Left lobe of liver (tissue), 2 donors: ENCODE results near the gene ZBED4. TPM values are rescaled to one million over a fixed set of nuclear protein-coding genes. Genes with fewer than 3 reads are reported as not detected.
"Not testable (repeated sequence)": the region's sequence is repeated elsewhere in the genome, so short reads cannot be mapped to it uniquely, and the experiment has no call there.

ENCODE experiments used
- ATAC-seq: fragments of 200-7000 bp; cut with Tn5 transposase; one replicate; pipeline ENCODE4 v1.9.1; 2020; ENCODE audit warnings: mild to moderate bottlenecking, moderate library complexity
- DNase-seq: peaks from one replicate; pipeline ENCODE4 v3.0.0-alpha.2; 2020; ENCODE audit warnings: low spot score
- total RNA-seq: library from RNA; stranded (reverse); gene quantifications from one replicate; pipeline ENCODE4 v1.2.1, GENCODE V29; 2021
- donor health status: DM: no; HTN: no; CAD: no; lungs with moderate emphysema.
- donor health status: DM: no; HTN: yes; CAD: no.

ZBED4 gene, protein sequence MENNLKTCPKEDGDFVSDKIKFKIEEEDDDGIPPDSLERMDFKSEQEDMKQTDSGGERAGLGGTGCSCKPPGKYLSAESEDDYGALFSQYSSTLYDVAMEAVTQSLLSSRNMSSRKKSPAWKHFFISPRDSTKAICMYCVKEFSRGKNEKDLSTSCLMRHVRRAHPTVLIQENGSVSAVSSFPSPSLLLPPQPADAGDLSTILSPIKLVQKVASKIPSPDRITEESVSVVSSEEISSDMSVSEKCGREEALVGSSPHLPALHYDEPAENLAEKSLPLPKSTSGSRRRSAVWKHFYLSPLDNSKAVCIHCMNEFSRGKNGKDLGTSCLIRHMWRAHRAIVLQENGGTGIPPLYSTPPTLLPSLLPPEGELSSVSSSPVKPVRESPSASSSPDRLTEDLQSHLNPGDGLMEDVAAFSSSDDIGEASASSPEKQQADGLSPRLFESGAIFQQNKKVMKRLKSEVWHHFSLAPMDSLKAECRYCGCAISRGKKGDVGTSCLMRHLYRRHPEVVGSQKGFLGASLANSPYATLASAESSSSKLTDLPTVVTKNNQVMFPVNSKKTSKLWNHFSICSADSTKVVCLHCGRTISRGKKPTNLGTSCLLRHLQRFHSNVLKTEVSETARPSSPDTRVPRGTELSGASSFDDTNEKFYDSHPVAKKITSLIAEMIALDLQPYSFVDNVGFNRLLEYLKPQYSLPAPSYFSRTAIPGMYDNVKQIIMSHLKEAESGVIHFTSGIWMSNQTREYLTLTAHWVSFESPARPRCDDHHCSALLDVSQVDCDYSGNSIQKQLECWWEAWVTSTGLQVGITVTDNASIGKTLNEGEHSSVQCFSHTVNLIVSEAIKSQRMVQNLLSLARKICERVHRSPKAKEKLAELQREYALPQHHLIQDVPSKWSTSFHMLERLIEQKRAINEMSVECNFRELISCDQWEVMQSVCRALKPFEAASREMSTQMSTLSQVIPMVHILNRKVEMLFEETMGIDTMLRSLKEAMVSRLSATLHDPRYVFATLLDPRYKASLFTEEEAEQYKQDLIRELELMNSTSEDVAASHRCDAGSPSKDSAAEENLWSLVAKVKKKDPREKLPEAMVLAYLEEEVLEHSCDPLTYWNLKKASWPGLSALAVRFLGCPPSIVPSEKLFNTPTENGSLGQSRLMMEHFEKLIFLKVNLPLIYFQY
- total RNA-seq, result 4.7 TPM

DNA sequence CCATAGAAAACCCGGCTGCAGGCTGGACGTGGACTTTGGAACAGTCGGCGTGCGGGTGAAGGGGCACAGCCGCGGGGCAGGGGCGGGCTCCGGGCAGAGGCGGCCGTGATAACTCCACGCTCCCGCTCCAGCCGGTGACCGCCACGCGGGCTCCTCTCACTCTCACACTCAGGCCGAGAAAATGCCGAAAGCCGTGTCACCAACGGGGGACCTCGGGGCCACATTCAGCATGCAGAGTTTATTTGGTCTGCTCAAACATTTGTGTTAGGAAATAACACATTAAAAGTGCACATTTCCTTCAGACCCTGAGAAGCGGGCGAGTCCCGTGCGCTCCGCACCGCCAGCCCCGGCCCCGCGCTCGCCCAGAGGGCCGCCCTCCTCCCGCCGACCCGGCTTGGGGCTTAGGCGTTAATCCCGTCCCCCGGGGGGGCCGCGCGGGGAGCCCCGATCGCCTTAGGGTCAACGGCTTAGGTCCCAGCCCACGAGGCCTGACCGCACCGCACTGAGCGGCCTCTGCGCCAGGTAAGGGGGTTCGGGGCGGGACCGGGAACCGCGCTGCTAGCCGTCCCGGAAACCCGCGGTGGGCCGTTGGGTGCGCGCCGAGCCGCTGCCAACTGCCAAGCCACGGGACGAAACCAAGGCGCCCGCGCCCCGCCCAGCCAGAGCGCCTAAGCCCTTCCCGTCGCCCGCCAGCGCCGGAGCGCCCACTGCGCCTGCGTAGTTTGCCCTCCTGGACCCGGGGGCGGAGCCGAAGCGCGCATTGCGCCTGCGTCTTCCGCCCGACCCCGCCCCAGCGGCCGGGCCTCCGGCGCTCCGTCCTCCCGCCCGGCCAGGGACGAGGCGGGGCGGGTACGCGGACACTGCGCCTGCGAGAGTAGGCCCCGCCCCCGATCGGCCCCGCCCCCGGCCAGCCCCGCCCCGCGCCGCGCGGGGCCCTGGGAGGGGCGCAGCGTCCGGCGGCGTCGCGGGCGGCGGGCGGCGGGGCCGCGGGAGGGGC lies at the start of gene ZBED4:
TSS of gene ZBED4 (plus strand) at position 947 of the 997 bp plus-strand sequence. CDS start 29,819 bp downstream, outside the sequence.
- DNase-seq (peak; percentile 99), ATAC-seq (peak; percentile 87)

- DNase-seq, result no peak
- ATAC-seq, result no peak
Observed at GRCh38 chr22:49807129-49807528, 46.5 kb upstream of the ZBED4 start.

GRCh38 chr22:49807780-49808708 lies 45.6 kb upstream of the ZBED4 start:
- no peak for DNase-seq
- ATAC-seq, result no peak

DNA sequence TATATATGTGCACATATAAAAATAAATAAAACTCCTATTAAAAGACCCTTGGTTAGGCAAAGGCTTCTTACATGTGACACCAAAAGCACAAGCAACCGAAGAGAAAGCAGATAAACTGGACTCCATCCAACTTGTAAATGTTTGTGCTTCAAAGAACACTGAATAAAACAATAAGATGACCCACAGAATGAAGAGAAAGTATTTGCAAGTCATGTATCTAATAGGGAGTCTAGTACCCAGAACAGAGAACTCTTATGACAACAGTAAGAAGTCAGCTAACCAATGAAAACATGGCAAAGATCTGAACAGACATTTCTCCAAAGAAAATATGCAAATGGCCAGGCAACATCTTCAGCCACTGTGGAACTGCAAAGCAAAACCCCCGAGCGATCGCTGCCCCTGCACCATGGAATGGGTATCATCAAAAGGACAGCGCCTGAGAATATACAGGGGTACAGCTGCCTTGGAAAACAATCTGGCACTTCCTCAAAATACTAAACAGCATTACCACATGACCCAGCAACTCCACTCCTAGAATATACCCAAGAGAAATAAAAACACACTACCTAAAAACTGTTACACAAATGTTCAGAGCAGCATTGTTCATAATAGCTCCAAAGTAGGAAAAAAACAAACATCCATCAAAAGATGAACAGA lies 43.2 kb upstream of the ZBED4 start:
- DNase-seq, result no peak
- ATAC-seq, result no peak

DNA sequence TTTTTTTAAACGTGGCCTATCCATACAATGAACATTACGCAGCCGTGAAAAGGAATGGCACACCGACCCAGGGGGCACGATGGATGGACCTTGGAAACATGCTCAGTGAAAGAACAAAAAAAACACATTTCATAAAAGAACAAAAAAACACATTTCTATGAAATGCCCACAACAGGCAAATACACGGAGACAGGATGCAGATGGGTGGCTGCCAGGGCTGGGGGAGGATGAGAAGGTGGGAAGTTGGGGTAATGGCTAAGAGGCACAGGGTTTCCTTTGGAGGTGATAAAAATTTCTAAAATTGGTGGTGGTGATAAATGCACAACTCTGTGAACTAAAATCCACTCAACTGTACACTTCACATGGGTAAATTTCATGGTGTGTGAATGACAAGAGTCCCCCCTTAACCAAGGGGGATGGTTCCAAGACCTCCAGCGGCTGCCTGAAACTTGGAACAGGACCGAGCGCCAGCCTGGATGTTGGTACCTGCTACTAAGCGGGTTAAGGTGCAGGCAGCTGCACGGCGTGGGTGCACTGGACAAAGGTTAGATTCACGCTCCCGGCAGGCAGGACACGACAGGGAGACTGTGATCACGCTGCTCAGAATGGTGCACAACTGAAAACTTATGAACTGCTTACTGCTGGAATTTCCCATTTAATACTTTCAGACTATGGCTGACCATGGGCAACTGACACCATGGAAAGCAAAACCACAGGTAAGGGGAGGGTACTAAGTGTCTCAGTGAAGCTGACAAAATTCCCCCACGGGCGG lies 42.4 kb upstream of the ZBED4 start:
- peak; percentile 84 for DNase-seq
- peak; percentile 94 for ATAC-seq

- ATAC-seq, result peak; percentile 63
- DNase-seq, result peak; percentile 62
Observed at GRCh38 chr22:49812838-49813237, 40.8 kb upstream of the ZBED4 start.

GRCh38 chr22:49814164-49814686 lies 39.4 kb upstream of the ZBED4 start:
- no peak for DNase-seq
- no peak for ATAC-seq

DNA sequence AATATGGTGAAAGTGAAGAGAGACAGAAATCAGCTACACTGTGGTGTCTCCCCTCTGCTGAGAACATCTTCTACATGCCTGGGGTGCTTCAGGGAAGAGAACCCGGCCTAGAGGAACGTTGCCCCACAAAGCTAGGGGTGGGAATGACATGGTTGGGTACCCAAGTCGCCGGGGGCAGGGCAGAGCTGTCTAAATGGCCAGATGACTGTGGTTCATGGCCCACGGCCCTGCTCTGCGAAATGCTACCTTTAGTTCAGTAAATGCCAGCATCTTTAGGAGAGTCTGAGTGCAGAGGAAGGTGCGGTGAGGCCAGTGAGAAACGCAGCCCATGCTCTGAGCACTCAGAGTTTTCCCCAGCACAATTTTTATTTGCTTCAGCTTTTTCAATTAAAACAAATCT lies 38.8 kb upstream of the ZBED4 start:
- ATAC-seq (no peak), DNase-seq (no peak)

DNA sequence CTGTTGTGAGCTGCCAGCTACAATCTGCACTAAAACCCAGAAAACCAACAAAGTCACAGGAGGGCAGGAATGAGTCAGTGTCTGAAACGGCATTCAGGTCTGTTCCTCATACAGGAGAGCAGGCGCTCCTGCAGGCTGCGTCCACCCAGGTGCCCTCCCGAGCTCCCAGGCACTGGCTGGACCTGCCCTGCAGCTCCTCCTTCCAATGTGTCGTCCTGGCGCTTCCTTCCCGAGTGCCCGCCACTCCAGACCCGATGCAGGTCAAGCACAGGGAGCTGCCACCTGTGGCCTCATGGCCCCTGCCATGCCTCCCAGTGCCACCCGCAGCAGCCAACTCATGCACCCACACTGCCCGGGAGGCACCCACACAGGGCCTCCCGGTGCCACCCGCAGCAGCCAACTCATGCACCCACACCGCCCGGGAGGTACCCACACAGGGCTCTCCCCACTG lies 38.0 kb upstream of the ZBED4 start:
- no peak for DNase-seq

GRCh38 chr22:49817359-49817758 lies 36.3 kb upstream of the ZBED4 start:
- no peak for DNase-seq
- ATAC-seq, result no peak

More for the DNA sequence above, 38.0 kb upstream of the ZBED4 start:
- no peak for ATAC-seq

DNA sequence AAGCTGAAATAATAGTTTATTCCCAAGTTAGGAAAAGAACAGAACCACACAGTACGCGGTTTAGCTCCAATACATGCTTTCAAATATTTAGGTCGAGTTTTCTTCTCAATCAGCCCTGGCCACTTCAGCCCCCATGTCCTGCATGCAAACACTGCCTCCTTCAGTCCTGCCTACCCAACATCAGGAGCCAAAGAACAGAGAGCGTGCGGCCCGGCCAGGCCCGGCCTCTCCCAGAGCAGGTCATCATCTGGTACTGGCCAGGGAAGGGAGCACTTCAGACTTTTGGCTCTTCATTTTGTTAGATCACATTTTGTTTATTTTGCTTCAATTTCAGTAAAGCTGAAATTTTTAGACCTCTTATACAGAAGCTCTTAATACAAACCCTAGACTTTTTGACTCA lies 32.7 kb upstream of the ZBED4 start:
- peak; percentile 65 for DNase-seq
- peak; percentile 89 for ATAC-seq

- not testable (repeated sequence) for ATAC-seq, DNase-seq
Observed at GRCh38 chr22:49821741-49822140, 31.9 kb upstream of the ZBED4 start.

- ATAC-seq (no peak), DNase-seq (no peak)
Observed at GRCh38 chr22:49823289-49824045, 30.2 kb upstream of the ZBED4 start.

DNA sequence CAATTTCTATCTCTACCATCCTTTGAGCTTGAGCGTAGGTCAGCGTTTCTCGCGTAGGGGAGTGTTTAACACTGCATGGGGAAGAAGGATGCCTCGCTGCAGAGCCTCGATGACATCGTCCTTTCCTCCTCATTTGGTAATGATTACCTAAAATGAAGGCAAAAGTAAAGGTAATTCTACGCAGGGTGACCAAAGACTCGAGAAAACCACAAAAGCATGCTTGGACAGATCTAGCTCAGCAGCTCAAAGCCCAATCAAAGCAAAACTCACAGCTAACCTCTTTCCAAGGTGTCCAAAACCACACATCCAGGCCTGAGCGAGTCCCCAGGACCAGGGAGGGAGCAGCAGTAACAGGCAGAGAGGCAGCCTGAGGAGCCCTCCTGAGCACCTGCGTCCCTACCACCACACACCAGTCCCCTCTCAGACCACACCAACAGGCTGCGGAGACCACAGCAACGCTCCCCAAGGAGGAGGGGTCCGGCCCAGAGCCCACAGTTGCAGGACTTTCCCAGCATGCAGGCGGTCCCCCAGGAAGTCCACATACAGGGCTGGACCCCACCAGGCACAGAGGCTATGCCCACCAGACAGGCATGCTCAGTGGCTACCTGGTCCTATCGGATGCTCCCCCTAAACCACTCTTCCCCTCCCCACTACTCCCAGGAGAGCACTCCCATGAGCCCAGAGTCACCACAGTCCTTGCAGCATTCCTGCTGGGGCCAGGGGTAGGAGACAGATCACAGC lies 29.3 kb upstream of the ZBED4 start:
- DNase-seq, result no peak
- ATAC-seq, result no peak

DNA sequence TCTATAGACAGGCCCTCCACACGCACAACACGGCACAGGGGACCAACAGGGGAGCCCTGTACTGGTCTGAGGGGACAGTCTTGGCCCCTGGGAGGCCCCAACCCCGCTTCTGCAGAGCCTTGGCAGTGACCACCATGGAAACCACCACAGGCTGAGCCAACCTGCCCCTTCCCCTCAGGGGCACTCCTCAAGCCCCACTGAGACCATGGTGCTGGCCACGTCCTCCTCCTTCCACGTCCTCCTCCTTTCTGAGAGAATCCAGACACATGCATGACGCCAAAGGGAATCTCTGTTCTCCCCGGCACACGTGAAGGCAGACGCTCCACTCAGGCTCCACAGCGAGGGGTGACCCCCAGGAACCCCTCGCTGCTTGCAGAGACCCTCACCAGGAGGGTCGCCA lies 28.7 kb upstream of the ZBED4 start:
- no peak for ATAC-seq
- no peak for DNase-seq

DNA sequence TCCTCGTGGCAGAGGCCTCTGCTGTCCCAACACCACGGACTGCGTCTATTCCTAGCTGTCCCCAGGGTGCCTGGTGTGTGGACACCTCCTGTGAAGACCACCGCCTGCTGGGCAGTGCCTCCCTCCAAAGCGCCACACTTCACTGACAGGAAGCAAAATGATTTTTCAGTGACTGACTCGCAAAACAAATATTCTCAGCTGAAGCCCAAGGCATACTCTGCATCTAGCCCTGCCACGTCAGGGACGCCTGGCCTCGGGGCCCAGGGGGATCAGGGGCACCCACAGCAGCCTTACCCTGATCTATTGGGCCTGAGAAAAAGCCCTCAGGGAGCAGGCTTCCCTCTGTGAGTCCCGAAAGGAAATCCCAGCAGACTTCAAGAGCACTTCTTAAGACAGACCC lies 28.2 kb upstream of the ZBED4 start:
- DNase-seq (no peak), ATAC-seq (no peak)
